Fibroblast of skin of scalp (primary cell): ENCODE results near the gene GCG. TPM values are rescaled to one million over a fixed set of nuclear protein-coding genes. Genes with fewer than 3 reads are reported as not detected.

Source experiments
- DNase-seq: peaks from one replicate; pipeline ENCODE4 v3.0.0-alpha.2; 2013
- polyA plus RNA-seq, 2 experiments: library from polyadenylated mRNA; unstranded; fragments of 120-200 nt; gene quantifications; one replicate each; pipeline ENCODE4 v1.2.1, GENCODE V29; 2013; ENCODE audit not compliant: insufficient read length in 2 of 2

GCG gene
- not detected for polyA plus RNA-seq (2013, experiment 1 of 2; ENCODE audit: insufficient read length)
- polyA plus RNA-seq (2013, experiment 2 of 2; ENCODE audit: insufficient read length), result not detected

GRCh38 chr2:162152147-162152546, at the start of gene GCG:
Gene GCG (minus strand): TSS chr2:162152247. CDS start chr2:162149178, 3,069 bp downstream.
- no peak for DNase-seq

DNA sequence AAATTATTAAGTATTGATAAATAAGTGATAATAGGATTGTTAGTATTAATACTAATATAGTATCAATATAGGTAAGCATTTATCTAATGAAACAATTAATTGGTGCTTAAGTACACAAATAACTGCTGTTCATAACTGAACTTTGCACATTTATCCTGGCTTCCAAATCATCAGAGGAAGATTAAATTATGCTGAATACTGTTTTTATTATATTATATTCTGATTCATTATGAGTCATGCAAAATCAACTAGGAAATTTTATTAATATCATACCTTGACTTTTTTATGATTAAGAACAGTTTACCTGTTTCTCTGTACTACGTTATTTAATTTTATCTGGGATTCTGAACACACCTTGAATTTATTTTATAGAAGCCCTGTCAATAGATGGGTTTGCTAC, 48.6 kb upstream of the GCG start:
- DNase-seq, result no peak

DNA sequence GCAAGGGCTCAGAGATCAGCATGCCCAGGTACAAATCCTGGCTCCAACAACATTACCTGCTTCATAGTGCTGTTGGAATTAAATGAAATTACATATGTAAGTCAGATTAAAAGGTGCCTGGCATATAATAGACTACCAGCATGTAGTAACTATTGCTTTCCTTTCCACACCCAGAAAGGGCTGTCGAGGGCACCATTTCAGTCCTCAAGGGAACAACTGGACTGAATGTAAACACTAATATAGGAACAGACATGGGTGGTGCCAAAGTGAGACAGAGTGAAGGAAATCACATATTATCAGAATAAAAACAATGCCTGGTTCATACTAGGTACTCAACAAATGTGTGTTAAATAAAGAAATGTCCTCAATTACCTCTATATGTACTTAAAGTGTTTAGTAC, 47.9 kb upstream of the GCG start:
- DNase-seq, result no peak

GRCh38 chr2:162198239-162198638, 46.2 kb upstream of the GCG start:
- peak; percentile 27 for DNase-seq

GRCh38 chr2:162197069-162197825, 45.2 kb upstream of the GCG start:
- DNase-seq, result peak; percentile 84

GRCh38 chr2:162196638-162197037, 44.6 kb upstream of the GCG start:
- peak; percentile 43 for DNase-seq

DNA sequence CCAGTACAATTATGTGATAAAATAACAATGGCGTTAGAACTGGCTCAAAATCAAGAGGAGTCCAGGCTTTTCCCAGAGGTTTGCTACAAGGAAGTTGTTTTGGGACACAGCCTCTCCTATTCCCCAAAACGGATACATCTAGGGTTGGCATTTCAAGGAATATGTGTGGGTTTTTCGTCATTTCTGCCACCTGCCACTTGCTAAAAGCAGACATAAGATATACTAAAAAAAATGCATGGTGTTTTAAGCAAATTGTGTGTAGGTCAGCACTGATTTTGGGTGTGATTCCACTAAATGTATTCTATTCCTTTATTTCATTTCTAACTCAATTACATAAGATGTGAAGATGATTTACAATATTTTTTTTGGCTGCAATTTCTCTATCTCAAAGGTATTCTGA, 36.4 kb upstream of the GCG start:
- DNase-seq, result no peak

DNA sequence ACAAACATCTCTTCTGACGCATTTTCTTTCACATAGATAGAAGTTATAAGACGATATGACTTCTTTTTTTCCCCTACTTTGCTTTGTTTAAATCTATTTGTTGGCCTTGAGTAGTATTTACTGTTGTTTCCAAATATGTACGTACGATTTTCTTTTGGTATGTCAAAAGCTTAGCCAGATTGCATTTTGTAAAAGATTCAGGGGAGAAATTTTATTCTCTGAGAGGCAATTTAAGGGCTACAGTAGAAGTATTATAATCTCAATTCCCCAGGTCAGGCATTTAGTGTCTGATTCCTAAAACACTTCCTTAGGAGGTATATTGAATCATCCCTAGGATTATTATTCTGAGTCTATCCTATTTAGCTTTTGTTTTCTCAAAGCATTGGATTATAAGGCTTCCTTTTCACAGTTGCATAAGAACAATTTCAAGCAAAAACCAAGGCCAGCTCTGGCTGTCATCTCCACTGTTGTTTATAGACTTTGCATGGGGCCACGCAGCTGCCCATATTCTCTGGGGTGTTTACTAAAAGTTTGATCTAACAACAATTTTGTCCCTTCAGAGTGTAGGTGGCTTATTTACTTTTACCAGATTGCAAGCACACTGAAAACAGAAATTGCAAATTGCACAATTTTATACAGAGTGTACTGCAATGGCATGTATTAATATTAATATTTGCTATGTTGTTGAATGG, 33.6 kb upstream of the GCG start:
- no peak for DNase-seq

DNA sequence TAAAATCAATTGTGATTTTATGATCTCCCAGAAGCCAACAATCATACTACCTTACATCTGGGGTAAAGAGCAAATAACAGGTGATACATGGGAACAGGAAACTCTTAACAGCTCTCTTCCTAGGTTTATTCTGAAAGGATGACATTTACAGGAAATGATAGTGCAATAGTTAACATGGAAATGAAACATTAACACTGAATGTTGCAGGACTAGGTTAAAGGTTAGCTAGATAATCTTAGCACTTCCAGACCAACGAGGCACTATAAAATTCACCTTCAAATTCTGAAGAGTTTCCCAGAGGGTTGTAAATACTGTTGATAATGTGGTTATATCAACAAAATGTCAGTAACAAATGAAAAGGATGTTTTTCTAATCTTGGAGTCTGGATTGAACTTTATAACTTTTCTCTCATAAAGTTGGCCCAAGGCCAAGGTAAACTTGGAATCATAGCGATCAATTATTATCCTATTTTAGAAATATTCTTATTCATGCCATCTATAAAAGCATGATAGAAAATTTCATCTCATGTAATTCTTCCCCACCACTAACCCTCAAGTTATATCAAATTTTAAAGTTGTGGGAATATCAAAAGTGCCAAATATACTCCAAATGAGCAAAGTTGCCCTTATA, 32.9 kb upstream of the GCG start:
- no peak for DNase-seq

GRCh38 chr2:162184359-162184758, 32.3 kb upstream of the GCG start:
- no peak for DNase-seq

- no peak for DNase-seq
These were observed 30.3 kb upstream of the GCG start for GRCh38 chr2:162182395-162182794.

DNA sequence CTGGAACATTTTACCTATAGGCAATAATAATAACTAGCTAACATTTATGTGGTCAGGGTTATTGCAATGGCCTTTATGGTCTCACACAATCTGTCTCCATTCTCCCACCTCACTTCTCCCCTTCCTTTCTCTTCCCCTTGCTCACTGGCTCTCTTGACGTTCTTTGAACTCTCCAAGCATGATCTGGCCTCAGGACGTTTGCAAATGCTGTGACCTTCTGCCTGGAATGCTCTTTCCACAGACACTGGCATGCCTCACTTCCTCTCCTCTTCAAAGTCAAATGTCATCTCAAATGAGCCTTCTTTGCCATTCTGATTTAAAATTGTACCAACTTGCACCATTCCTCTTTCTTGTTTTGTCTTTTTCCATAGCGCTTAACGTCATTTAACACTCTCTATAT, 25.3 kb upstream of the GCG start:
- DNase-seq, result no peak

DNA sequence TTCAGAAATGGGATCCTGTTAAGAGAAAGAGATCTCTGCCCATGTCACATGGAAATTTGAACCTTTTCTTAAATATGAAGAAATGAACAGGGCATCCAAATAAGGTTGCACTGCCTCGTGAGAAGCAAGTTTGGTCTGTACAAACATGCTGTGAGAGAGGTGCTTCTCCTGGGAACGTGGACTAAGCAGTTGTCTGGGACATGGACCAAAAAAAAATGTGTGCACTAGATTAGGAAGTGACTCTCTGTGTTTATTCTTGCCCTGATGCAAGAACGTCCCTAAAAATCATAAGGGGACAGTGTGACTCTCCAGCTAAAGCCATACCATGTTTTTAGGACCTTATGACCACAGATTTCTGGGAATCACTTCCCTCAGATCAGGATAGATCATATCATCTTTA, 23.7 kb upstream of the GCG start:
- DNase-seq, result no peak

DNA sequence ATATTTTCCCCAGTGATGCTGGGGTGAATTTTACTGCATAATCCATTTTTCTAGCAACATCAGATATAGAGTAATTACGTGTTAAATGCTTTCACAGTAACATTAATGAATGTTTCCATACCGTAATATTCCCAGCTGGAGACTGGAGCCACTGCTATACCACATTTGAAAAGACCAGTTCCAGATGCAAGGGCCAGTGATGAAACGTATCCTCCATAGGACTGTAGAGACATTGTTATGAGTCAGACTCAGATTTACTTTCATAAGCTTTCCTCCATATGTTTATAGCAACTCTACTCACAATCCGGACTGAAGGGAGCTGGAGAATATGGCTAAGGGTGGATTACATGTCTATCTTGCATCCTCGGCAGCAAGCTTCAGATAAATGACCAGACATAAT, 22.7 kb upstream of the GCG start:
- DNase-seq, result peak; percentile 55

GRCh38 chr2:162172802-162173370, 20.8 kb upstream of the GCG start:
- DNase-seq, result no peak

- DNase-seq, result no peak
These were observed 14.7 kb upstream of the GCG start for GRCh38 chr2:162166745-162167144.

DNA sequence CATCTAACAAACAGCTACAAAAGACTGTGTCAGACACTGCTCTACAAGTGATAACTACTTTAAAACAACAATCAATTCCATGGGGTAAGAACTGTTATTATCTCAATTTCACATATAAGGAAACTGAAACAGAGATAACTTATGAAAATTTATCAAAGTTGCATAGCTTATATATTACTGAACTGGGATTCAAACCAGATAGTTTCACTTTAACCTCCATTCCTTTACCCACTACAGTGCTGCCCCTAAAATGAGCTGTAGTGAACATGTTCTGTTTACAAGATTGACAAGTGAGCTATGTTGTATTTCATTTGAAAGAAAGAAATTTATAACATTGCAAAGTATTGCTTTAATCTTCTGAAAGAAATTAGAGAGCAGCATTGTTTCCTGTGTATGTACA, 14.1 kb upstream of the GCG start:
- no peak for DNase-seq

DNA sequence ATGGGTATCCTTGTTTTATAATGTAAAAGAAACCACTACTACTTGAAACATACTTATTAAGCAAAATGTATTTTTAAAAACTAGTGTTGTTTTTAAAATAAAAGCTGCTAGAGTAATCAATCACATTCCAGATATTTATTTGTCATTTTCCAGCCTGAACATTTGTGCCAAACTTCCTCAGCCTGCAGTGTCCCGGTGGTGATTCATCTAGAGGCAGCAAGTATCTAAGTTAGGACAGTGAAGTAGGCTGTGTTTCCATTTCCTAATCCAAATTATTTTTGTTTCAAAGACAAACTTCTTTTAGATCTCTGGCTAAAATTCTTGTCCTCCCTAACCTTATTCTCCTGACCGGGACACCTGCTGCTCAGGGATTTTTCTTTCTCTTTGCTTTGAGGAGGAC, 12.8 kb upstream of the GCG start:
- DNase-seq, result no peak

GRCh38 chr2:162159446-162159845, 7.4 kb upstream of the GCG start:
- DNase-seq, result no peak

- no peak for DNase-seq
These were observed 4.1 kb upstream of the GCG start for GRCh38 chr2:162156149-162156548.

- DNase-seq, result no peak
These were observed 3.0 kb upstream of the GCG start for GRCh38 chr2:162155093-162155492.

DNA sequence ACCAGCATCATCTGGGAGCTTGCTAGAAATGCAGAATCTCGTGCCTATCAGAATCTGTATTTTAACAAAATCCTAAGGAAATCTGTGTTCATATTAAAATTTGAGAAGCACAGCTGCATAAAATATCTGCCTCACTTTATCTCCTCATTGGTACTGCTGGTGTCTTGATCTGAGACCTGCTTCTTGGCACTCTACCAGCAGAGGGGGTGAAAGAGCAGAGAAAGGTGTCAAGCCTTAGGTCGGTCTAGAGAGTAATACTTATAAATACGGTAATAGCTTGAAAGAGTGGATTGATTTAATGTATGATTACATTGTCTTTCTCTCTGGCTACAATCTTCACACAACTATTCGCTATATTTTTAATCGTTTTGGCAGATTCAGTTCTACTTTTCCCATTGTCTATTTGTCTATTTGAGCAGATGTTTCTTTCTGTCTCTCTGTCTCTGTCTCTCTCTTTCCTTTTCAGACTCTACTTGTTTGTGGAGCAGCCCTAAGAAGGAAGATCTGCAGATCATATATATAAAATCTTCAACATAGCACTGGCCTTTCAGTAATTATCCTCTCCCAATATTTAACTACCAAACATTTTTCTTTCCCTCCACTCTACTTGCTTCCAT, 1.7 kb upstream of the GCG start:
- peak; percentile 66 for DNase-seq

- DNase-seq, result no peak
These were observed 2.1 kb downstream of the GCG start for GRCh38 chr2:162149940-162150339.
